ENCODE results near the gene AP4S1. TPM values are rescaled to one million over a fixed set of nuclear protein-coding genes. Genes with fewer than 3 reads are reported as not detected.

The AP4S1 gene
- total and polyA plus RNA-seq, 4 donors = 5.4 to 10.7 (median 7.3) TPM

DNA sequence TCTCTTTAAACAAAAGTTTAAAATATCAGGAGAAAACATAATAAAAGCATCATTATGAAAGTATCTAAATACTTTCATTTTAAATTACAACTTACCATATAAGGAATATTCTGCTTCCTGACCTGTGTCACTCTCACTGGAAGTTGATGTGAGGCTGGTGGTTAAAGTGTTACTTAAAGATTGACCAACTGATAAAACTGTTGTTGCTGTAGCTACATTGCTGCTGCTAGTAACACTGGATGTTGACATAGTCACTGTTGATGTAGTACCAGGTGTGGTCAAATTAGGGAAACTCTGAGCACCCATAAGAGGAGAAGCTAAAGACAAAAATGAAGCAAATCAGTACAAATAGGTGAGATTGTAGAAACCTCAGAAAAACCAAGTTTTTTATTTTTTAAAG, 102.2 kb downstream of the AP4S1 start:
- Histone ChIP-seq H3K4me3 (no peak overlapping the region), H3K9me3 (ENCODE audit: control insufficient read depth in 4 of 4, insufficient read depth in 3 of 4, low read length in 3 of 4) (no peaks in the 10 kb centered on the region), H3K27ac (ENCODE audit: low read depth in 1 of 2, low read length in 1 of 2) (no peak overlapping the region), H3K4me1 (ENCODE audit: control insufficient read depth in 5 of 5, insufficient read depth in 5 of 5, low read length in 5 of 5) (no peaks in the 10 kb centered on the region), H3K27me3 (ENCODE audit: control insufficient read depth in 3 of 3, insufficient read depth in 3 of 3, low read length in 2 of 3) (no peaks in the 10 kb centered on the region), H3K36me3 (ENCODE audit: control insufficient read depth in 4 of 4, insufficient read depth in 4 of 4, low read length in 4 of 4) (peaks cover 19 to 37% (median 24%) of the 10 kb centered on the region in 4 donors), H3K9ac (ENCODE audit: insufficient read depth in 1 of 2, low read length in 2 of 2) (no peak overlapping the region)
- DNase-seq (no peak), ATAC-seq (ENCODE audit: insufficient read depth, low FRiP score) (no peak)
- no peak for TF ChIP-seq CTCF (IDR thresholded peaks at IDR 0.05; ENCODE audit: control extremely low read depth, extremely low read depth)

- Histone ChIP-seq H3K27ac (ENCODE audit: low read depth in 1 of 2, low read length in 1 of 2) (no peak overlapping the region), H3K4me3 (no peak overlapping the region), H3K9me3 (ENCODE audit: control insufficient read depth in 4 of 4, insufficient read depth in 3 of 4, low read length in 3 of 4) (no peaks in the 10 kb centered on the region), H3K9ac (ENCODE audit: insufficient read depth in 1 of 2, low read length in 2 of 2) (no peak overlapping the region), H3K4me1 (ENCODE audit: control insufficient read depth in 5 of 5, insufficient read depth in 5 of 5, low read length in 5 of 5) (no peaks in the 10 kb centered on the region), H3K27me3 (ENCODE audit: control insufficient read depth in 3 of 3, insufficient read depth in 3 of 3, low read length in 2 of 3) (no peaks in the 10 kb centered on the region), H3K36me3 (ENCODE audit: control insufficient read depth in 4 of 4, insufficient read depth in 4 of 4, low read length in 4 of 4) (peaks cover 22 to 40% (median 24%) of the 10 kb centered on the region in 4 donors)
- TF ChIP-seq CTCF (IDR thresholded peaks at IDR 0.05; ENCODE audit: control extremely low read depth, extremely low read depth) = no peak
- no peak for DNase-seq
- no peak for ATAC-seq (ENCODE audit: insufficient read depth, low FRiP score)
- 75 to 82% methylated on average over 18 of the region's 18 CpGs for WGBS, 2 donors
Observed at GRCh38 chr14:31128601-31129526, 103.4 kb downstream of the AP4S1 start.

GRCh38 chr14:31133133-31133532, 107.7 kb downstream of the AP4S1 start:
- no peaks in the 10 kb centered on the region for H3K9me3 ChIP-seq (ENCODE audit: control insufficient read depth in 4 of 4, insufficient read depth in 3 of 4, low read length in 3 of 4)
- ATAC-seq (ENCODE audit: insufficient read depth, low FRiP score) (no peak), DNase-seq (no peak)
- H3K27me3 ChIP-seq (ENCODE audit: control insufficient read depth in 3 of 3, insufficient read depth in 3 of 3, low read length in 2 of 3) = no peaks in the 10 kb centered on the region
- TF ChIP-seq CTCF (IDR thresholded peaks at IDR 0.05; ENCODE audit: control extremely low read depth, extremely low read depth) = no peak
- H3K9ac ChIP-seq (ENCODE audit: insufficient read depth in 1 of 2, low read length in 2 of 2) = no peak overlapping the region
- peaks cover 20 to 44% (median 27%) of the 10 kb centered on the region in 4 donors for H3K36me3 ChIP-seq (ENCODE audit: control insufficient read depth in 4 of 4, insufficient read depth in 4 of 4, low read length in 4 of 4)
- H3K4me3 ChIP-seq = no peak overlapping the region
- H3K27ac ChIP-seq (ENCODE audit: low read depth in 1 of 2, low read length in 1 of 2) = no peak overlapping the region
- WGBS, 2 donors = 92 to 95% methylated on average over 6 of the region's 6 CpGs
- H3K4me1 ChIP-seq (ENCODE audit: control insufficient read depth in 5 of 5, insufficient read depth in 5 of 5, low read length in 5 of 5) = no peaks in the 10 kb centered on the region

Measured in lung (tissue), 12 donors.